GM12872 (cell line): Measurements from ENCODE around the gene PFN1.

ENCODE experiments used
- TF ChIP-seq, protein P1 (sequence below): IDR thresholded peaks from 3 replicates; pipeline ENCODE4 v1.5.1; 2011; ENCODE audit warnings: low read depth, mild to moderate bottlenecking, low read length, moderate library complexity; ENCODE audit not compliant: insufficient read depth

PFN1 gene

DNA sequence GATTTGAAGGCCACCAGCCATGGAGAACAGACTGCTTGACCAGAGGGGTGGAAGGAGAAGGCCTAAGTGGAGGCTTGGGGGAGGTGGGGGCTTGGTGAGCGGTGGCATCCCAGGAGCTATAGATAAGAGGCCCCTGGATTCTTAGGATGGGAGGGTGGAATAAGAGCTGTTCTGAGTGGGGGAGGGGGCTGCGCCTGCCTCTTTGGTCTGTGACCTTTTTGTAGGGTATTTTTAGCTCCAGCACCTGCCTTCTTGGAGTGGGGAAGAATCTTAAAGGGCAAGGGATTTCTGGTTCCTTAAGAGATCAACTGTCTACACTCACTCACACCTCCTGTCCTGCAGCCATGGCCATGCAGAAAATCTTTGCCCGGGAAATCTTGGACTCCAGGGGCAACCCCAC lies 3.2 kb upstream of the PFN1 start:
- TF ChIP-seq, protein P1, sequence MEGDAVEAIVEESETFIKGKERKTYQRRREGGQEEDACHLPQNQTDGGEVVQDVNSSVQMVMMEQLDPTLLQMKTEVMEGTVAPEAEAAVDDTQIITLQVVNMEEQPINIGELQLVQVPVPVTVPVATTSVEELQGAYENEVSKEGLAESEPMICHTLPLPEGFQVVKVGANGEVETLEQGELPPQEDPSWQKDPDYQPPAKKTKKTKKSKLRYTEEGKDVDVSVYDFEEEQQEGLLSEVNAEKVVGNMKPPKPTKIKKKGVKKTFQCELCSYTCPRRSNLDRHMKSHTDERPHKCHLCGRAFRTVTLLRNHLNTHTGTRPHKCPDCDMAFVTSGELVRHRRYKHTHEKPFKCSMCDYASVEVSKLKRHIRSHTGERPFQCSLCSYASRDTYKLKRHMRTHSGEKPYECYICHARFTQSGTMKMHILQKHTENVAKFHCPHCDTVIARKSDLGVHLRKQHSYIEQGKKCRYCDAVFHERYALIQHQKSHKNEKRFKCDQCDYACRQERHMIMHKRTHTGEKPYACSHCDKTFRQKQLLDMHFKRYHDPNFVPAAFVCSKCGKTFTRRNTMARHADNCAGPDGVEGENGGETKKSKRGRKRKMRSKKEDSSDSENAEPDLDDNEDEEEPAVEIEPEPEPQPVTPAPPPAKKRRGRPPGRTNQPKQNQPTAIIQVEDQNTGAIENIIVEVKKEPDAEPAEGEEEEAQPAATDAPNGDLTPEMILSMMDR: no peak

DNA sequence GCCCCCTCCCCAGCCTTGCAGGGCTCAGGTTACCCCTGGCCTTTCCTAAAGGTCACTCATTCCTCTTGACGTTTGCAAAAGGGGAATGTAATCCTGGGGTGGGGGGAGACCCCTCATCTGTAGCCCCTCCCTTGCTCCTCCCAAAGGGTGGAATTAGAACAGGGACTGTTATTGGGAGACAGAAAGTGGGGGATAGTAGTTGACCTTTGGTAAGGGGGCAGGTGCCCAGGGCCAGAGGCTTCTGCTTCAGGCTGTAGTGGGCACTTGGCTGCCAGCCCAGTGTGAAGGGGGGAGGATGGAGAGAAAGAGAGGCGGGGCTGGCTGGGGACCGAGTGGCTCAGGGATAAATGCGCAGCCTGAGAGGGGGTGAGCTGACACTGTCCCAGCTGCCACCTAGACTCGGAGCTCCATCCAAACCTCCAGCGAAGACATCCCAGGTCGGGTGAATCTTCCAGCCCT lies 2.4 kb upstream of the PFN1 start, which contains the start of gene ENO3:
TSS of gene ENO3 (plus strand) at position 374 of the 459 bp plus-strand sequence. CDS start 711 bp downstream, outside the sequence.
- TF ChIP-seq, protein P1: no peak

DNA sequence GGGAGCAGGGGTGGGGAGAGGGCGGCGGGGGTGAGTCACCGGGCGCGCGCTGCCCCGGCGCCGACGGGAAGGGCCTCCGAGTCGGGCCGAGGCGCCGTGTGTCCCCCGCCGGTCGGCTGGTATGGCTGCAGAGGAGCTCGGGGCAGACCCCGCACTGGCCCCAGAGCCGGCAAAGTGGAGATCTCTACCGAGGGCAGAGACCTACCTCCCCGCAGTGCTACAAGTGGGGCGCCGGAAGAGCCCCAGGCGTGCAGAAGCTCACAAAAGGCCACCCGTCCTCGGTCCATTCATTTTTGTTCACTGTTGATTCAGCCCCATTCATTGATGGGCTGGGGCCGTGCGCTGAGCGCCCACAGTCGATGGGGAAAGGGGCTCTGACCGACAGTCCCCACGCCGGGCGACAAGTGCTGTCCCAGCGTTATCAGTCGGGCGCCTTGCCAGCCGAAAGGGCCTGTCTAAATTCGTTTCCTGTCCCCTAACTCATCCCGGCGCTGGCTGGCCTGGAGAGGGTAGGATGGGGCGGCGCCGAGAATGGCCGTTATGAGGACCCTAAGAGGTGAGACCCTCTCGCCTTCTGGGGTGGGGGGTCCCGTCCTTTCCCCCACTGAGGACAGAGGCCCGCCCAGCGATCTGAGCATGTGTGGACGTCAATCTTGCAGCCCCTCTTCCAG lies 1.9 kb upstream of the PFN1 start:
- TF ChIP-seq, protein P1: no peak

DNA sequence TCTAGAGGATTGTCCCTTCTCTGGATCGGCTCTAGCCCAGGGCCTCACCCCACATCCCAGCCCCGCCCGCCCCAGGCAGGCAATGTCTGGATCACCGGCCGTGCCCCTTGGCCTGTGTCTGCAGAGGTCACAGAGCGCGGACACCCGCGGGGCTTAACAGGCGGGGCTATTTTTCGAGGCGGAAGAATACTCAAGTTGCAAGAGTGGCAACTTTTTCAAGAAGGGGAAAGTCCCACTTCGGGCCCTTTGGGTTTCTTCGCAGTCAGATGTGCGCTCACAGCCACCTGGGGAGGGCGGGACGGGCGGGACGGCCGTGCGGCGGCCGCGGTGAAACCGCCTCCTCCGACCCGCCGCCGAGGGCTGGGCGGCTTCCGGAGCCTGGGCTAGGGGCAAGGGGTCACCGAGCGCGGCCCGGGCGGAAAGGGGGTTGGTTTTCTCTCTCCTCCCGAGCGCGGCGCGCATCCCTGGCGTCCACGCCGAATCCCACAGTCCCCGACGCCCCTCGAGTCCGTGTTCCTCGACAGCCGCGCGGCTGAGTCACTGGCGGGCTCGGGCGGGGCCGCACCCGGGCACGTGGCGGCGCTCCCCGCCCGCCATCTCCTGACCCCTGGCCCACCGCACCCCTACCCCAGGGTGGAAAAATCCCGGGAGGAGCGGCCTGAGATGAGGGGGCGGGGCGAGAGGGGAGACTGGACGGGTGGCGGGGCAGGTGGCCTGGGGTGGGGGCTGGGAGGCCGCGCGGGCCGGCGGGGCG lies 1.2 kb upstream of the PFN1 start:
- TF ChIP-seq, protein P1: no peak

DNA sequence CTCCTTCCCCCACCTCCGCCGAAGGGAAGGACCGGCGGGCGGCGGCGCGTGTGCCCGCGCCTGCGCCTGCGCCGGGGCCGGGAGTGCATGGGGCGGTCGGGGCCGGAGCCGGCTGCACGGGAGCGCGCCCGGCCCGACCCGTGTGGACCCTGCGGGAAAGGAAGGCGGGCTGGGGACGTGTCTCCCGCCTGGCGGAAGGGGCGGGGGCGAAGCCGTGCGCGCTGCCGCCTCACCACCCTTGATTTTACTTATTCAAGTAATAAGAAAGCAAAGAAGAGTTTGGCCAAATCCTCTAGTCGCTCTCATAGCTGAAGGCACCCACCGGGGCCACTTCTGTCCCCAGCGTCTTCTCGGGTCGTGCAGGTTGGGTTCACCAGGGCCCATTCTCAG lies 596 bp upstream of the PFN1 start:
- TF ChIP-seq, protein P1: no peak

DNA sequence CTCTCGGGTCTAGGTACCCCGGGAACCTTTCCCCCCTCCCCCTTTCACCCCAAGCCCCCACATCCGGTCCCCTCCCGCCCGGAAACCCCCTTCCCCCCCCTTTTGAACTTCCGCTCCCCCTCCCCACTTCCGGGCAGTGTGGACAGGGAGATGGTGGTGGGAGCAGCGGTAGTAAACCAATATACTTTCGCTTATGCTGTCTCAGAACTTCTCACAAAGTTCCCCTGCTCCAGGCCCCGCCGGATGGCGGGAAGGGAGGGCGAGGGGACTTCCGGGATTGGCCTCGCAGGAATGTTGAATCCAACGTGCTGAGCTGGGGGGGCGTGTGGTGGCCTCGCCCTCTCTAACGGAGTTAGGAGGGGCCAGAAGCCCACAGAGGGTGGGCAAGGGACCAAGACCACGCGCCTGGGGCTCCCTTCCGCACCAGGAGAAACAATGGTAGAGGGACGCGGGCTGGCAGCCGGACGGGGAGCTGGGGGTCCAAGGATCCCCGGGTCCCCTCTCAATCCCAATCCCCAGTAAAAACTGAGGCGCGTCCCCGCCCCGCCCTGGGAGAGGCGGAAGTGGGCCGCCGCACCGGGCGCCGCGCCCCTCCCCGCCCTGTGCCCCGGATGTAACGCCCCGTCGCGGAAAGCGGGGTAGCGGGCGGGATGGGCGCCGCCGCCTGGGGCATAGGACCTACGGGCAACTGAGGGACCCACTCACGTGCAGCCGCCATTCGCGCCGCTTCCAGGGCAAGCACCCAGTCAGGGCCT lies 742 bp downstream of the PFN1 start:
- TF ChIP-seq, protein P1: no peak

DNA sequence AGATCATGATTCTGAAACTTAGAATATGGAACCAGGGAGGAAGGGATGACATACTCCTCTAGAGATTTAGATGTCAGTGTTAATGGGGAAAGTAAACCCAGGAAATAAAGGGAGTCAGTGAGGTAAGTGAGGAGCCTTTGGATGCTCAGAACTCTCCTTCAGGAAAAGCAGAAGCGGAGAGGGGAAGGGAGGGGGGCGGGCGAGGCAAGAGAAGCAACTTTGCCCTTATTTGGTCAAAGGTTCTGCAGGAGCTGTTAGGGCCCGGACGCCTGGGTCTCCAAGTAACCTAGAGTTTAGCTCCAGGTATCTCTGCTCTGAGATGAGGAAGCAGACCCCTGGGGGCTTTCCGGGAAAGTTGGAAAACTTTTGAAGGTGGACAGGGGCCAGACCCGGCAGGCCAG lies 1.3 kb downstream of the PFN1 start:
- TF ChIP-seq, protein P1: no peak
